ENCODE measurements around the gene MPZ. TPM values are rescaled to one million over a fixed set of nuclear protein-coding genes. Genes with fewer than 3 reads are reported as not detected.
"Not testable (repeated sequence)": the region's sequence is repeated elsewhere in the genome, so short reads cannot be mapped to it uniquely, and the experiment has no call there.

Gene MPZ
- total and polyA plus RNA-seq, 9 donors, result 6.5 to 38.1 (median 14.8) TPM

DNA sequence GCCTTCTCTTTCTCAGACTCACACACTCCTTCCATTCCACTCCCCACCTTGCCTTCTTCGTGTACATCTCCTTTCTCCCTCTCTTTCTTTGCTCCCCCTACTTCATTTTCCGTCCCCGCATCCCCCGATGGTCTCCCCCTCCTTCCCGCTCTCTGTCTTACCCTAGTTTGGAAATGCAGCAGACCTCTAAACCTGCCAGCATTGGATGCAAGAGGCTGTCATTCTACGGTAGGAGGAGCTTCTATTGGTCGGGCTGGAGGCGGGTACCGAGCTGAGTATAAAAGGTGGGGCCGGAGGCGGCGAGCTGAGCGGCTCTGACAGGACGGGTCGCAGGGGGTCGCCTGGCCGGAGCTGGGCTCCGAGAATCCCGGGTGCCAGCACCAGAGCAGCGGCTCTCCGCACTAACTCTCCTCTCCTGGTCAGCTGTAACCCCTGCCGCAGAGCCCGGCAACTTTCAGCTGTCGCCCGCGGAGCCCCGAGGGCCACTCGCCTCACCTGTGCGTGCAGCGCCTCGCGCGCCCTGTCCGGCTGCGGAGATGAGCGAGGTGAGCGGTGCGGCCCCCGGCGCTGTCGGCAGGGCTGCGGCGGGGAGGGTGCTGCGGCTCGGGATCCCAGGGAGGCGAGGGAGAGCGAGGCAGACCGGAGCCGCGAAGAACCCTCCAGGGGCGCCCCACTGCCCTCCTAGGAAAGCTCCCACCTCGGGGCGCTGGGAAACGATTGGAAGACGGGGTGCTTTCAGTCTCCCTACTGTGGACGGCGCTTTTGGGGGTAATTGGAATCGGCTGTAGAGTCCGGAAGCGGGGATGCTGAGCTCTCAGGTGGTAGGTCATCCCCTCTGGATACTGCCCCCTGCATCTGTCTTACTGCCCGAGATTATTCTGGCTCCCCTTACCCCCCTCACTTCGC, 51.1 kb downstream of the MPZ start, which contains the start of gene PCP4L1:
TSS of gene PCP4L1 (plus strand) at position 307 of the 906 bp plus-strand sequence. CDS start at position 537, 230 bp downstream.
- H3K27me3 ChIP-seq (ENCODE audit: control insufficient read depth, insufficient read depth, low read length), result peaks cover 40% of the 10 kb centered on the region
- H3K4me3 ChIP-seq (ENCODE audit: low read length), result peak within 1 kb of the TSS; percentile 31
- no peak within 1 kb of the TSS for H3K27ac ChIP-seq (ENCODE audit: low read length)
- peaks cover 18% of the 10 kb centered on the region for H3K4me1 ChIP-seq (ENCODE audit: control insufficient read depth, insufficient read depth, low read length)
- no peaks in the 10 kb centered on the region for H3K36me3 ChIP-seq (ENCODE audit: control insufficient read depth, insufficient read depth, low read length)
- H3K9me3 ChIP-seq (replicated peaks; ENCODE audit: control insufficient read depth, low read depth, low read length), result peaks cover 9% of the 10 kb centered on the region
- under 1% methylated on average over 48 of the region's 62 CpGs for WGBS (ENCODE audit: insufficient coverage)
- DNase-seq, result peak; percentile 61

DNA sequence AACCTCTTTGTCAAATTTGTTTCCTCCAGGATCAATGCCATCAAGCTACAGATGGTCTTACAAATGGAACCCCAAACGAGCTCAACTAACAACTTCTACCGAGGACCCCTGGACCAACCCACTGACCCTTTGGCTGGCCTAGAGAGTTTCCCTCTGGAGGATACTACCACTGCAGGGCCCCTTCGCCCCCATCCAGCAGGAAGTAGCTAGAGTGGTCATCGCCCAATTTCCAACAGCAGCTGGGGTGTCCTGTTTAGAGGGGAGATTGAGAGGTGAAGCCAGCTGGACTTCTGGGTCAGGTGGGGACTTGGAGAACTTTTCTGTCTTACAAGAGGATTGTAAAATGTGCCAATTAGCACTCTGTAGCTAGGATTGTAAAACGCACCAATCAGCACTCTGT, 52.7 kb downstream of the MPZ start:
- peaks cover 18% of the 10 kb centered on the region for H3K4me1 ChIP-seq (ENCODE audit: control insufficient read depth, insufficient read depth, low read length)
- not testable (repeated sequence) for H3K9me3 ChIP-seq (replicated peaks; ENCODE audit: control insufficient read depth, low read depth, low read length); H3K27ac ChIP-seq (ENCODE audit: low read length); DNase-seq; H3K4me3 ChIP-seq (ENCODE audit: low read length); H3K36me3 ChIP-seq (ENCODE audit: control insufficient read depth, insufficient read depth, low read length)
- 100% methylated on average over 2 of the region's 5 CpGs for WGBS (ENCODE audit: insufficient coverage)
- peaks cover 40% of the 10 kb centered on the region for H3K27me3 ChIP-seq (ENCODE audit: control insufficient read depth, insufficient read depth, low read length)

DNA sequence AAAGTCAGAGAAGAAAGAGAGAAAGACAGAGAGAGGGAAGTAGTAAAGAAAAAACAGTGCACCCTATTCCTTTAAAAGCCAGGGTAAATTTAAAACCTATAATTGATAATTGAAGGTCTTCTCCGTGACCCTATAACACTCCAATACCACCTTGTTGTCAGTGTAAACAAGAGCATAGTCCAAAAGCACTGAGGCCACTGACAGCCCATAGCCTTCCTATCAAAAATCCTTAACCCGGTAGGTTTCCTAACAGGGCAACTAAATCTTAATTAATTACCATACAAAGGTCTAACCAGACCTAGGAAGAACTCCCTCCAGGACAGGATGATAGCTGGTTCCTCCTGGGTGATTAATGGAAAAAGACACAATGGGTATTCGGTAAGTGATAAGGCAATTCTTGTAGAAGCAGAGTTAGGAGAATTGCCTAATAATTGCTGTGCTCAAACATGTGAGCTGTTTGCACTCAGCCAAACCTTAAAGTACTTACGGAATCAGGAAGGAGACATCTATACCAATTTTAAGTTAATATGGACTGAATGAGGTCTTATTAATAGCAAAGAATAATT, 53.7 kb downstream of the MPZ start:
- WGBS (ENCODE audit: insufficient coverage), result no CpG with 5 or more reads among the region's 4 CpGs
- H3K27me3 ChIP-seq (ENCODE audit: control insufficient read depth, insufficient read depth, low read length), result peaks cover 36% of the 10 kb centered on the region
- not testable (repeated sequence) for H3K9me3 ChIP-seq (replicated peaks; ENCODE audit: control insufficient read depth, low read depth, low read length); H3K36me3 ChIP-seq (ENCODE audit: control insufficient read depth, insufficient read depth, low read length); H3K27ac ChIP-seq (ENCODE audit: low read length); H3K4me3 ChIP-seq (ENCODE audit: low read length); DNase-seq
- H3K4me1 ChIP-seq (ENCODE audit: control insufficient read depth, insufficient read depth, low read length), result peaks cover 16% of the 10 kb centered on the region

DNA sequence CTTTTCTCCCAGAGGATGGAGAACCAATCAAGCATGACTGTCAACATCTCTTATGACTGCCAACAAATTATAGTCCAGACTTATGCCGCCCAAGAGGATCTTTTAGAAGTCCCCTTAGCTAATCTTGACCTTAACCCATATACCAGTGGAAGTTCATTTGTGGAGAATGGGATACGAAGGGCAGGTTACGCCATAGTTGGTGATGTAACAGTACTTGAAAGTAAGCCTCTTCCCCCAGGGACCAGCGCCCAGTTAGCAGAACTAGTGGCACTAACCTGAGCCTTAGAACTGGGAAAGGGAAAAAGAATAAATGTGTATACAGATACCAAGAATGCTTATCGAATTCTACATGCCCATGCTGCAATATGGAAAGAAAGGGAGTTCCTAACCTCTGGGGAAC, 54.5 kb downstream of the MPZ start:
- not testable (repeated sequence) for H3K4me3 ChIP-seq (ENCODE audit: low read length); DNase-seq; H3K9me3 ChIP-seq (replicated peaks; ENCODE audit: control insufficient read depth, low read depth, low read length); H3K36me3 ChIP-seq (ENCODE audit: control insufficient read depth, insufficient read depth, low read length); H3K27ac ChIP-seq (ENCODE audit: low read length)
- WGBS (ENCODE audit: insufficient coverage), result 71% methylated on average over 3 of the region's 5 CpGs
- H3K4me1 ChIP-seq (ENCODE audit: control insufficient read depth, insufficient read depth, low read length), result peaks cover 10% of the 10 kb centered on the region
- peaks cover 28% of the 10 kb centered on the region for H3K27me3 ChIP-seq (ENCODE audit: control insufficient read depth, insufficient read depth, low read length)

Other genes starting within 250 kb of the MPZ start
- gene ARHGAP30, start 240.1 kb downstream of the MPZ start, total RNA-seq, result 1.3 TPM
- 1 to 10 TPM; 2.7 to 3.4 (median 2.9) TPM for gene ARHGAP30, start 240.1 kb downstream of the MPZ start, polyA plus RNA-seq (ENCODE audit: insufficient read depth in 1 of 8, insufficient read length in 8 of 8, low replicate concordance in 1 of 8)
- 0.04 TPM for gene NECTIN4, start 220.4 kb downstream of the MPZ start, total RNA-seq
- 1 to 10 TPM in 1 of 8 donors, under 1 TPM in 6, not detected in 1; 0.05 to 6.1 (median 0.10) TPM for gene NECTIN4, start 220.4 kb downstream of the MPZ start, polyA plus RNA-seq (ENCODE audit: insufficient read depth in 1 of 8, insufficient read length in 8 of 8, low replicate concordance in 1 of 8)
- 1.0 TPM for gene KLHDC9, start 211.6 kb downstream of the MPZ start, total RNA-seq
- 1 to 10 TPM in 2 of 8 donors, under 1 TPM in 6; 0.23 to 1.5 (median 0.64) TPM for gene KLHDC9, start 211.6 kb downstream of the MPZ start, polyA plus RNA-seq (ENCODE audit: insufficient read depth in 1 of 8, insufficient read length in 8 of 8, low replicate concordance in 1 of 8)
- gene PFDN2, start 191.9 kb downstream of the MPZ start, total RNA-seq, result 29.5 TPM
- 10 to 100 TPM; 70.9 to 93.0 (median 74.8) TPM for gene PFDN2, start 191.9 kb downstream of the MPZ start, polyA plus RNA-seq (ENCODE audit: insufficient read depth in 1 of 8, insufficient read length in 8 of 8, low replicate concordance in 1 of 8)
- gene NIT1, start 191.9 kb downstream of the MPZ start, total RNA-seq, result 29.1 TPM
- gene NIT1, start 191.9 kb downstream of the MPZ start, polyA plus RNA-seq (ENCODE audit: insufficient read depth in 1 of 8, insufficient read length in 8 of 8, low replicate concordance in 1 of 8), result 10 to 100 TPM; 26.7 to 34.3 (median 30.2) TPM
- gene DEDD, start 177.3 kb downstream of the MPZ start, total RNA-seq, result 16.8 TPM
- 10 to 100 TPM; 36.1 to 48.1 (median 40.7) TPM for gene DEDD, start 177.3 kb downstream of the MPZ start, polyA plus RNA-seq (ENCODE audit: insufficient read depth in 1 of 8, insufficient read length in 8 of 8, low replicate concordance in 1 of 8)
- 79.8 TPM for gene UFC1, start 156.0 kb downstream of the MPZ start, total RNA-seq
- 100 to 1,000 TPM in 7 of 8 donors, 10 to 100 TPM in 1; 90.7 to 132 (median 107) TPM for gene UFC1, start 156.0 kb downstream of the MPZ start, polyA plus RNA-seq (ENCODE audit: insufficient read depth in 1 of 8, insufficient read length in 8 of 8, low replicate concordance in 1 of 8)
- 10.4 TPM for gene USP21, start 150.5 kb downstream of the MPZ start, total RNA-seq
- gene USP21, start 150.5 kb downstream of the MPZ start, polyA plus RNA-seq (ENCODE audit: insufficient read depth in 1 of 8, insufficient read length in 8 of 8, low replicate concordance in 1 of 8), result 10 to 100 TPM; 24.6 to 36.2 (median 26.3) TPM
- gene PPOX, start 143.5 kb downstream of the MPZ start, total RNA-seq, result 22.4 TPM
- 10 to 100 TPM; 16.1 to 28.6 (median 22.3) TPM for gene PPOX, start 143.5 kb downstream of the MPZ start, polyA plus RNA-seq (ENCODE audit: insufficient read depth in 1 of 8, insufficient read length in 8 of 8, low replicate concordance in 1 of 8)
- 16.7 TPM for gene B4GALT3, start 132.5 kb downstream of the MPZ start, total RNA-seq
- gene B4GALT3, start 132.5 kb downstream of the MPZ start, polyA plus RNA-seq (ENCODE audit: insufficient read depth in 1 of 8, insufficient read length in 8 of 8, low replicate concordance in 1 of 8), result 10 to 100 TPM; 22.3 to 29.8 (median 23.5) TPM
- 7.8 TPM for gene ADAMTS4, start 110.9 kb downstream of the MPZ start, total RNA-seq
- 10 to 100 TPM in 4 of 8 donors, 1 to 10 TPM in 4; 8.6 to 14.1 (median 10.6) TPM for gene ADAMTS4, start 110.9 kb downstream of the MPZ start, polyA plus RNA-seq (ENCODE audit: insufficient read depth in 1 of 8, insufficient read length in 8 of 8, low replicate concordance in 1 of 8)
- 84.4 TPM for gene NDUFS2, start 107.6 kb downstream of the MPZ start, total RNA-seq
- gene NDUFS2, start 107.6 kb downstream of the MPZ start, polyA plus RNA-seq (ENCODE audit: insufficient read depth in 1 of 8, insufficient read length in 8 of 8, low replicate concordance in 1 of 8), result 100 to 1,000 TPM; 134 to 163 (median 146) TPM
- 6.9 TPM for gene FCER1G, start 94.7 kb downstream of the MPZ start, total RNA-seq
- gene FCER1G, start 94.7 kb downstream of the MPZ start, polyA plus RNA-seq (ENCODE audit: insufficient read depth in 1 of 8, insufficient read length in 8 of 8, low replicate concordance in 1 of 8), result 10 to 100 TPM; 13.2 to 24.9 (median 20.4) TPM
- gene APOA2, start 86.3 kb downstream of the MPZ start, total RNA-seq, result 1.7 TPM
- gene APOA2, start 86.3 kb downstream of the MPZ start, polyA plus RNA-seq (ENCODE audit: insufficient read depth in 1 of 8, insufficient read length in 8 of 8, low replicate concordance in 1 of 8), result 10 to 100 TPM in 2 of 8 donors, 1 to 10 TPM in 1, under 1 TPM in 2, not detected in 3; 0.17 to 31.3 (median 1.7) TPM
- gene TOMM40L, start 83.9 kb downstream of the MPZ start, total RNA-seq, result 9.3 TPM
- gene TOMM40L, start 83.9 kb downstream of the MPZ start, polyA plus RNA-seq (ENCODE audit: insufficient read depth in 1 of 8, insufficient read length in 8 of 8, low replicate concordance in 1 of 8), result 10 to 100 TPM in 2 of 8 donors, 1 to 10 TPM in 6; 8.7 to 11.0 (median 9.6) TPM
- not detected for gene NR1I3, start 71.8 kb downstream of the MPZ start, total RNA-seq
- gene NR1I3, start 71.8 kb downstream of the MPZ start, polyA plus RNA-seq (ENCODE audit: insufficient read depth in 1 of 8, insufficient read length in 8 of 8, low replicate concordance in 1 of 8), result 1 to 10 TPM in 6 of 8 donors, under 1 TPM in 2; 0.50 to 1.5 (median 1.1) TPM
- gene PCP4L1, start 51.2 kb downstream of the MPZ start, total RNA-seq, result 0.04 TPM
- 1 to 10 TPM in 1 of 8 donors, under 1 TPM in 6, not detected in 1; 0.13 to 1.2 (median 0.37) TPM for gene PCP4L1, start 51.2 kb downstream of the MPZ start, polyA plus RNA-seq (ENCODE audit: insufficient read depth in 1 of 8, insufficient read length in 8 of 8, low replicate concordance in 1 of 8)
- gene SDHC, start 4.4 kb upstream of the MPZ start, total RNA-seq, result 20.2 TPM
- gene SDHC, start 4.4 kb upstream of the MPZ start, polyA plus RNA-seq (ENCODE audit: insufficient read depth in 1 of 8, insufficient read length in 8 of 8, low replicate concordance in 1 of 8), result 100 to 1,000 TPM; 112 to 145 (median 136) TPM
- not detected for gene CFAP126, start 57.9 kb upstream of the MPZ start, total RNA-seq
- gene CFAP126, start 57.9 kb upstream of the MPZ start, polyA plus RNA-seq (ENCODE audit: insufficient read depth in 1 of 8, insufficient read length in 8 of 8, low replicate concordance in 1 of 8), result 1 to 10 TPM in 5 of 8 donors, under 1 TPM in 2, not detected in 1; 0.41 to 2.9 (median 1.5) TPM
- 4.8 TPM for gene FCGR2A, start 195.5 kb upstream of the MPZ start, total RNA-seq
- 1 to 10 TPM; 3.7 to 6.5 (median 5.1) TPM for gene FCGR2A, start 195.5 kb upstream of the MPZ start, polyA plus RNA-seq (ENCODE audit: insufficient read depth in 1 of 8, insufficient read length in 8 of 8, low replicate concordance in 1 of 8)
- gene HSPA6, start 214.6 kb upstream of the MPZ start, total RNA-seq, result 0.49 TPM
- gene HSPA6, start 214.6 kb upstream of the MPZ start, polyA plus RNA-seq (ENCODE audit: insufficient read depth in 1 of 8, insufficient read length in 8 of 8, low replicate concordance in 1 of 8), result under 1 TPM; 0.31 to 0.84 (median 0.61) TPM
- gene FCGR3A, start 239.8 kb upstream of the MPZ start, total RNA-seq, result 0.66 TPM
- gene FCGR3A, start 239.8 kb upstream of the MPZ start, polyA plus RNA-seq (ENCODE audit: insufficient read depth in 1 of 8, insufficient read length in 8 of 8, low replicate concordance in 1 of 8), result 1 to 10 TPM in 7 of 8 donors, under 1 TPM in 1; 0.99 to 3.1 (median 1.9) TPM